ENCODE measurements around the gene MRC1.

GRCh38 chr10:17891435-17891834, 82.3 kb downstream of the MRC1 start:
- no peak for TF ChIP-seq CTCF (IDR thresholded peaks at IDR 0.05)
- no peak for TF ChIP-seq EZH2 (IDR thresholded peaks at IDR 0.05; ENCODE audit: borderline replicate concordance, insufficient read depth, low read depth, low read length, poor library complexity, severe bottlenecking)

Data from B cell (primary cell).